Activated T-cell treated with anti-CD3 and anti-CD28 coated beads, Interleukin-2, amount 50 U/mL, for 4 hours (primary cell): Measurements from ENCODE around the gene C1QTNF8. TPM values are rescaled to one million over a fixed set of nuclear protein-coding genes. Genes with fewer than 3 reads are reported as not detected.

ENCODE experiments used
- ATAC-seq, 2 donors: fragments of 200-7000 bp; cut with Tn5 transposase; one replicate each; pipeline ENCODE4 v1.10.0; 2021
- DNase-seq: peaks from one replicate; pipeline ENCODE4 v3.0.0-alpha.2; 2020
- H3K27me3 Mint-ChIP-seq: one replicate; pipeline ENCODE4 v1.8.0; 2021; ENCODE audit warnings: low read depth, mixed read lengths
- H3K36me3 Mint-ChIP-seq: one replicate; pipeline ENCODE4 v1.8.0; 2022; ENCODE audit warnings: mixed read lengths; ENCODE audit not compliant: insufficient read depth
- H3K4me1 Mint-ChIP-seq: one replicate; pipeline ENCODE4 v1.8.0; 2021; ENCODE audit warnings: low read depth, mixed read lengths
- H3K4me3 Mint-ChIP-seq: one replicate; pipeline ENCODE4 v1.8.0; 2021; ENCODE audit warnings: mild to moderate bottlenecking, moderate library complexity, mixed read lengths
- H3K9me3 Mint-ChIP-seq: one replicate; pipeline ENCODE4 v1.8.0; 2021; ENCODE audit warnings: mixed read lengths
- total RNA-seq, 3 donors: library from RNA; stranded (reverse); gene quantifications; one replicate each; pipeline ENCODE4 v1.2.1, GENCODE V29; 2021

Gene C1QTNF8
- total RNA-seq, 3 donors from 2014 or later, result not detected

- no peak for ATAC-seq
- no peak overlapping the region for H3K4me3 Mint-ChIP-seq
- H3K27me3 Mint-ChIP-seq, result peaks cover 36% of the 10 kb centered on the region
- H3K4me1 Mint-ChIP-seq, result no peaks in the 10 kb centered on the region
- H3K36me3 Mint-ChIP-seq, result no peaks in the 10 kb centered on the region
- H3K9me3 Mint-ChIP-seq, result no peaks in the 10 kb centered on the region
- no peak for DNase-seq
These were observed 22.3 kb downstream of the C1QTNF8 start for GRCh38 chr16:1073566-1074378.

- DNase-seq (no peak), ATAC-seq (no peak)
- Mint-ChIP-seq H3K36me3 (no peaks in the 10 kb centered on the region), H3K27me3 (peaks cover 34% of the 10 kb centered on the region), H3K4me3 (no peak overlapping the region), H3K4me1 (no peaks in the 10 kb centered on the region), H3K9me3 (no peaks in the 10 kb centered on the region)
These were observed 22.8 kb downstream of the C1QTNF8 start for GRCh38 chr16:1073262-1073558.

GRCh38 chr16:1072526-1073261 lies 23.4 kb downstream of the C1QTNF8 start, which contains the start of gene SSTR5:
Gene SSTR5, plus strand, starts transcription at chr16:1072747. Its CDS starts 6,122 bp downstream, at chr16:1078869.
- Mint-ChIP-seq H3K4me1 (no peaks in the 10 kb centered on the region), H3K27me3 (peaks cover 35% of the 10 kb centered on the region), H3K9me3 (no peaks in the 10 kb centered on the region), H3K36me3 (no peaks in the 10 kb centered on the region), H3K4me3 (no peak within 1 kb of the TSS)
- no peak for DNase-seq
- no peak for ATAC-seq

GRCh38 chr16:1071561-1072225 lies 24.4 kb downstream of the C1QTNF8 start:
- DNase-seq (no peak), ATAC-seq (no peak)
- no peak overlapping the region for H3K4me3 Mint-ChIP-seq
- peaks cover 37% of the 10 kb centered on the region for H3K27me3 Mint-ChIP-seq
- H3K9me3 Mint-ChIP-seq, result no peaks in the 10 kb centered on the region
- H3K4me1 Mint-ChIP-seq, result no peaks in the 10 kb centered on the region
- no peaks in the 10 kb centered on the region for H3K36me3 Mint-ChIP-seq

- no peak overlapping the region for H3K4me3 Mint-ChIP-seq
- DNase-seq, result no peak
- H3K4me1 Mint-ChIP-seq, result no peaks in the 10 kb centered on the region
- no peaks in the 10 kb centered on the region for H3K36me3 Mint-ChIP-seq
- peaks cover 36% of the 10 kb centered on the region for H3K27me3 Mint-ChIP-seq
- H3K9me3 Mint-ChIP-seq, result no peaks in the 10 kb centered on the region
- no peak for ATAC-seq
These were observed 25.1 kb downstream of the C1QTNF8 start for GRCh38 chr16:1070864-1071408.

- no peak overlapping the region for H3K4me3 Mint-ChIP-seq
- no peaks in the 10 kb centered on the region for H3K4me1 Mint-ChIP-seq
- no peaks in the 10 kb centered on the region for H3K9me3 Mint-ChIP-seq
- DNase-seq (no peak), ATAC-seq (no peak)
- no peaks in the 10 kb centered on the region for H3K36me3 Mint-ChIP-seq
- peaks cover 41% of the 10 kb centered on the region for H3K27me3 Mint-ChIP-seq
These were observed 25.8 kb downstream of the C1QTNF8 start for GRCh38 chr16:1070084-1070863.

GRCh38 chr16:1069154-1069553 lies 26.9 kb downstream of the C1QTNF8 start:
- Mint-ChIP-seq H3K36me3 (no peaks in the 10 kb centered on the region), H3K4me3 (no peak overlapping the region), H3K4me1 (no peaks in the 10 kb centered on the region), H3K27me3 (peaks cover 50% of the 10 kb centered on the region), H3K9me3 (no peaks in the 10 kb centered on the region)
- no peak for ATAC-seq
- no peak for DNase-seq

- H3K9me3 Mint-ChIP-seq, result no peaks in the 10 kb centered on the region
- DNase-seq, result no peak
- no peak for ATAC-seq
- H3K4me1 Mint-ChIP-seq, result no peaks in the 10 kb centered on the region
- H3K4me3 Mint-ChIP-seq, result no peak overlapping the region
- H3K36me3 Mint-ChIP-seq, result no peaks in the 10 kb centered on the region
- peaks cover 53% of the 10 kb centered on the region for H3K27me3 Mint-ChIP-seq
These were observed 27.6 kb downstream of the C1QTNF8 start for GRCh38 chr16:1068451-1068850.

GRCh38 chr16:1067629-1068028 lies 28.4 kb downstream of the C1QTNF8 start:
- no peaks in the 10 kb centered on the region for H3K36me3 Mint-ChIP-seq
- no peak for DNase-seq
- H3K9me3 Mint-ChIP-seq, result no peaks in the 10 kb centered on the region
- peaks cover 53% of the 10 kb centered on the region for H3K27me3 Mint-ChIP-seq
- H3K4me3 Mint-ChIP-seq, result no peak overlapping the region
- no peak for ATAC-seq
- H3K4me1 Mint-ChIP-seq, result no peaks in the 10 kb centered on the region

GRCh38 chr16:1066584-1067172 lies 29.4 kb downstream of the C1QTNF8 start:
- Mint-ChIP-seq H3K4me3 (no peak overlapping the region), H3K4me1 (no peaks in the 10 kb centered on the region), H3K36me3 (no peaks in the 10 kb centered on the region), H3K9me3 (no peaks in the 10 kb centered on the region), H3K27me3 (peaks cover 49% of the 10 kb centered on the region)
- ATAC-seq (no peak), DNase-seq (no peak)

- H3K9me3 Mint-ChIP-seq, result no peaks in the 10 kb centered on the region
- H3K4me3 Mint-ChIP-seq, result no peak overlapping the region
- no peak for ATAC-seq
- no peak for DNase-seq
- peaks cover 42% of the 10 kb centered on the region for H3K27me3 Mint-ChIP-seq
- H3K4me1 Mint-ChIP-seq, result no peaks in the 10 kb centered on the region
- no peaks in the 10 kb centered on the region for H3K36me3 Mint-ChIP-seq
These were observed 30.4 kb downstream of the C1QTNF8 start for GRCh38 chr16:1065469-1066128.

GRCh38 chr16:1063728-1064127 lies 32.3 kb downstream of the C1QTNF8 start:
- peaks cover 5% of the 10 kb centered on the region for H3K9me3 Mint-ChIP-seq

GRCh38 chr16:1062895-1063294 lies 33.1 kb downstream of the C1QTNF8 start:
- H3K9me3 Mint-ChIP-seq, result peaks cover 5% of the 10 kb centered on the region
- peaks cover 33% of the 10 kb centered on the region for H3K27me3 Mint-ChIP-seq
- DNase-seq (no peak), ATAC-seq (no peak)
- no peak overlapping the region for H3K4me3 Mint-ChIP-seq
- H3K4me1 Mint-ChIP-seq, result no peaks in the 10 kb centered on the region
- H3K36me3 Mint-ChIP-seq, result no peaks in the 10 kb centered on the region

More at GRCh38 chr16:1063728-1064127, 32.3 kb downstream of the C1QTNF8 start:
- peaks cover 34% of the 10 kb centered on the region for H3K27me3 Mint-ChIP-seq
- no peaks in the 10 kb centered on the region for H3K36me3 Mint-ChIP-seq
- ATAC-seq, result no peak
- no peak for DNase-seq
- no peaks in the 10 kb centered on the region for H3K4me1 Mint-ChIP-seq
- H3K4me3 Mint-ChIP-seq, result no peak overlapping the region
